ENCODE data around the gene CBX7. TPM values are rescaled to one million over a fixed set of nuclear protein-coding genes. Genes with fewer than 3 reads are reported as not detected.
A peak's percentile ranks its signal among the peaks of the same experiment; 100 is the strongest.

CBX7 gene
- total RNA-seq, 1 experiment from 2014 or later, result 3.7 TPM

GRCh38 chr22:39110631-39111561 lies 41.6 kb downstream of the CBX7 start:
- H3K4me1 ChIP-seq (ENCODE audit: insufficient read depth, low read length), result peaks cover 5% of the 10 kb centered on the region; the same call in 1 of the 2 replicates
- peaks cover 2% of the 10 kb centered on the region; the same call in 1 of the 2 replicates for H3K27me3 ChIP-seq (ENCODE audit: insufficient read depth, low read length)
- no peak for TF ChIP-seq CTCF (conservative IDR thresholded peaks at IDR 0.05)
- no peak overlapping the region for H4K91ac ChIP-seq (ENCODE audit: insufficient read length, low read depth, low read length)
- Mint-ChIP-seq H3K27me3 (ENCODE audit: low read depth) (peaks cover 3% of the 10 kb centered on the region; the same call in 1 of the 2 replicates), H3K4me3 (no peak overlapping the region), H3K9me3 (peaks cover 0 to 5% of the 10 kb centered on the region in 2 experiments; a peak in 1 of 5 replicates), H3K4me1 (peaks cover 34 to 42% of the 10 kb centered on the region in 2 experiments), H3K36me3 (ENCODE audit: insufficient read depth in 1 of 3, low read depth in 3 of 3) (no peaks in the 10 kb centered on the region), H3K27ac (peak overlapping the region in 2 of 3 experiments; percentile 0 to 73; a peak in 3 of 7 replicates)
- H3K9ac ChIP-seq (ENCODE audit: extremely low read depth, insufficient read length, low read length), result no peak overlapping the region
- H2AFZ ChIP-seq (ENCODE audit: low read length), result no peak overlapping the region
- H4K8ac ChIP-seq (replicated peaks; ENCODE audit: insufficient read length, low read depth, low read length), result no peak overlapping the region
- no peaks in the 10 kb centered on the region for H3K79me2 ChIP-seq (ENCODE audit: insufficient read depth, low read length)
- H3K9me3 ChIP-seq (ENCODE audit: control insufficient read depth, low read depth, low read length), result no peaks in the 10 kb centered on the region
- no peak overlapping the region for H3T11ph ChIP-seq (ENCODE audit: low read length)
- H2BK12ac ChIP-seq (ENCODE audit: insufficient read length, low read depth, low read length), result no peak overlapping the region
- WGBS (ENCODE audit: extremely low coverage, insufficient read length, low lambda C conversion rate), result no CpG with 5 or more reads among the region's 15 CpGs
- no peak overlapping the region for H3K23ac ChIP-seq (ENCODE audit: insufficient read length, low read depth, low read length)
- H3K23me2 ChIP-seq (ENCODE audit: insufficient read length, low read depth, low read length, poor library complexity, severe bottlenecking), result no peaks in the 10 kb centered on the region
- H3K4ac ChIP-seq (ENCODE audit: low read depth, low read length), result no peak overlapping the region
- H4K5ac ChIP-seq (ENCODE audit: insufficient read length, low read depth, low read length), result no peak overlapping the region
- H2AK5ac ChIP-seq (ENCODE audit: insufficient read length, low read length), result no peak overlapping the region
- no peak overlapping the region for H3K27ac ChIP-seq (ENCODE audit: insufficient read length, low read depth, low read length)
- no peak overlapping the region for H2BK120ac ChIP-seq (ENCODE audit: low read depth, low read length, poor library complexity, severe bottlenecking)
- H3K14ac ChIP-seq (ENCODE audit: insufficient read depth, low read length), result no peak overlapping the region
- no peak overlapping the region for H2BK5ac ChIP-seq (ENCODE audit: insufficient read length, low read length)
- H3K79me1 ChIP-seq (ENCODE audit: insufficient read depth, low read depth, low read length, poor library complexity, severe bottlenecking), result no peaks in the 10 kb centered on the region
- no peak overlapping the region for H3K18ac ChIP-seq (ENCODE audit: insufficient read length, low read depth, low read length)
- H2BK20ac ChIP-seq (ENCODE audit: low read depth, low read length, poor library complexity, severe bottlenecking), result no peak overlapping the region
- no peak overlapping the region for H3K4me2 ChIP-seq (ENCODE audit: insufficient read depth, insufficient read length, low read length)
- no peaks in the 10 kb centered on the region for H4K20me1 ChIP-seq (ENCODE audit: control insufficient read depth, insufficient read depth, insufficient read length)
- DNase-seq, result no peak
- no peak overlapping the region for H2BK15ac ChIP-seq (ENCODE audit: low read depth, low read length)
- no peak overlapping the region for H3K56ac ChIP-seq (ENCODE audit: insufficient read length, low read depth, low read length)

Data from H9 (cell line).